ENCODE measurements around the gene MED25.

- TF ChIP-seq CTCF (IDR thresholded peaks at IDR 0.05; ENCODE audit: insufficient read depth, low read length, poor library complexity, severe bottlenecking): no peak
- TF ChIP-seq EZH2phosphoT487 (conservative IDR thresholded peaks at IDR 0.05; ENCODE audit: low read length): no peak
These were observed 32.6 kb downstream of the MED25 start, which contains the start of gene PTOV1 for GRCh38 chr19:49850487-49851342.
